H7 (cell line): ENCODE results near the gene ZCCHC7. TPM values are rescaled to one million over a fixed set of nuclear protein-coding genes. Genes with fewer than 3 reads are reported as not detected.
"Not testable (repeated sequence)": the region's sequence is repeated elsewhere in the genome, so short reads cannot be mapped to it uniquely, and the experiment has no call there.

Experiments used
- DNase-seq: peaks from one replicate; pipeline ENCODE4 v3.0.0; 2012
- H3K27me3 ChIP-seq: 2 replicates; pipeline ENCODE4 v1.6.0; 2011; ENCODE audit warnings: mild to moderate bottlenecking, low read length; ENCODE audit not compliant: control insufficient read depth, insufficient read depth
- H3K36me3 ChIP-seq: replicated peaks from 2 replicates; pipeline ENCODE4 v1.5.1; 2011; ENCODE audit warnings: low read length; ENCODE audit not compliant: control insufficient read depth, insufficient read depth
- H3K4me3 ChIP-seq: 2 replicates; pipeline ENCODE4 v1.5.1; 2011; ENCODE audit warnings: low read depth, mild to moderate bottlenecking, control low read depth, low read length, moderate library complexity; ENCODE audit not compliant: insufficient read depth
- total RNA-seq: library from RNA; depleted of rRNA; stranded (reverse); fragments of >200 nt; shearing (Covaris generic); gene quantifications from 2 replicates; pipeline ENCODE4 v1.2.3, GENCODE V29; 2014; rRNA removed

The ZCCHC7 gene
- total RNA-seq, result 20.5 and 28.6 TPM in 2 replicates

DNA sequence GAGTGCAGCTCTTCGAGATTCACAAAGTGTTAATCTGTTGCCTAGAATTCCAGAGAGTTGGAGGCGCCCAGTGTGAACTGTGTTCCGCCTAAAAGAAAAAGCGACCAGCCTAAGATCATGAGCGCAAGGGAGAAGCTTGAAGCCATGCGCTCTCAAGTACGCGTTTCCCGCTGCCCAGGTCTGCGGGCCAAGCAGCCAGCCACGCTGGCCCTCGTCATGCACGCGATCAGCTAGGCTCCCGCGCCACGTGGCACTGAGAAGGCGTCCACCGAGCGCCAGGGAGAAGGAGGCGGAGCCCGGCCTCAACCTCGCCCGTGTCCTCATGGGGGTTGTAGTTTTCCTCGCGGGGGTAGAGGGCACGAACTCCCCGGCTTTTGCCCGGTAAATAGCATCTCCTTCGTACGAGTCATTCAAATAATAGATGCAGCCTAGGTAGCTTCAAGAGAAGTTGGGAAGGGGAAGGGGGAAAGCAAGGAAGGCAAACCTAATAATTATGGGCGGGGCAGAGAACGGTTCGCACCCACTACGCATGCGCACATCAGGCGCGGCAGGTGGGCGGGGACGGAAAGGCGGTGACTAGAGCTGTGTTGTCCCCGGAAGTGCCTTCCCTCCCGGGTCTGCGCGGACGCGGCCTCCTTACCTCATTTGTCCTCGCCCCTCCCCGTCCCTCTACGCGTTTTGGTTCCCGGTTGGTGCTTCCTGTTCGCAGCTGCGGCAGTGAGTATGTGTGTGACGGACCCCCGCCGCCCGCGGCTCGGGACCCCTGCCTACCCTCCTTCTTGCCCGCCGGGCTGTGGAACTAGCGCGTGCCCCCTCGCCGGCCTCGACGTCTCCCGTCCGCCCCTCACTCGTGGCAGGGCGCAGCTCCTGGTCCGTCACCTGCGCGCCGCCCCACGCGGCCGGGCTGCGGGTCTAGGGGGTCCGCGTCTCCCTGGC, at the start of gene ZCCHC7:
Gene ZCCHC7, plus strand, starts transcription at position 668 of the 936 bp plus-strand sequence.
- no peaks in the 10 kb centered on the region for H3K36me3 ChIP-seq
- peak within 1 kb of the TSS; percentile 85 for H3K4me3 ChIP-seq
- no peaks in the 10 kb centered on the region; the same call in 1 of the 2 replicates for H3K27me3 ChIP-seq
- DNase-seq, result peak; percentile 94

DNA sequence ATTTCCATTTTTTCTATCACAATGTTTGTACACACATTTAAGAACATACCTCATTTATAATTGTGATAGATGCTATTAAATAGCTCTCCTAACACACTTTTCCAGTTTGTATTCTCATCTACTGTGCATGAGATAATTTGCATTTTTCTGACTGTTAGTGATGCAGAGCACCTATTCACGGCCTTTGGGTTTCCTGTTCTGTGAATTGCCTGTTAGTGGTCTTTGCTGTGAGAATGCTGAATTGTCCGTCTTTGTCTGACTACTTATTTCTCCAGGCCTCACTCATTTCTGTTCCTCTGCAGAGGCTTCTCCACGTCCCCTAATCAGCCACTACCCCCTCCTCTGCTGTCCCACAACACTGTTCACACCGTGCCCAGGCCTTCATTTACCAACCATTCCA, 45.6 kb upstream of the ZCCHC7 start:
- H3K36me3 ChIP-seq, DNase-seq, H3K27me3 ChIP-seq, H3K4me3 ChIP-seq: not testable (repeated sequence)

DNA sequence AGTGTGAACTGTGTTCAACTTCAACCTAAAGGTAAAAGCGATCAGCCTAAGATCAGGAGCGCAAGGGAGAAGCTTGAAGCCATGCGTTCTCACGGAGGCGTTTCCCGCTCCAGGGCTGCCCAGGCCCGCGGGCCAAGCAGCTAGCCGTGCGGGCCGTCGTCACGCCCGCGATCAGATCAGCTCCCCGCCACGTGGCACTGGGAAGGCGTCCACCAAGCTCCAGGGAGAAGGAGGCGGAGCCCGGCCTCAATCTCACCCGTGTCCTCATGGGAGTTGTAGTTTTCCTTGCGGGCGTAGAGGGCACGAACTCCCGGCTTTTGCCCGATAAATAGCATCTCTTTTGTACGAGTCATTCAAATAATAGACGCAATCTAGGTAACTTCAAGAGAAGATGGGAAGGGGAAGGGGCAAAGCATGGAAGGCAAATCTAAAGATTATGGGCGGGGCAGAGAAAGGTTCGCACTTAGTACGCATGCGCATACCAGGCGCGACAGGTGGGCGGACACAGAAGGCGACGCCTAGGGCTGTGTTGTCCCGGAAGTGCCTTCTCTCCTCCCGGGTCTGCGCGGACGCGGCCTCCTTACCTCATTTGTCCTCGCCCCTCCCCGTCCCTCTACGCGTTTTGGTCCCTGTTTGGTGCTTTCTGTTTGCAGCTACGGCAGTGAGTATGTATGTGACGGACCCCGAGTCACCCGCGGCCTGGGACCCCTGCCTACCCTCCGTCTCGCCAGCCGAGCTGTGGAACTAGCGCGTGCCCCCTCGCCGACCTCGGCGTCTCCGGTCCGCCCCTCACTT, 40.8 kb upstream of the ZCCHC7 start:
- peak; percentile 89 for DNase-seq
- no peaks in the 10 kb centered on the region for H3K36me3 ChIP-seq

GRCh38 chr9:37080165-37080628, 40.2 kb upstream of the ZCCHC7 start:
- H3K36me3 ChIP-seq, DNase-seq, H3K27me3 ChIP-seq: not testable (repeated sequence)
- peak overlapping the region; percentile 89 for H3K4me3 ChIP-seq

More for the DNA sequence above, 40.8 kb upstream of the ZCCHC7 start:
- Histone ChIP-seq H3K4me3 (peak overlapping the region; percentile 89), H3K27me3 (no peaks in the 10 kb centered on the region)

- H3K36me3 ChIP-seq, H3K27me3 ChIP-seq, DNase-seq, H3K4me3 ChIP-seq: not testable (repeated sequence)
Observed at GRCh38 chr9:37081507-37081906, 38.9 kb upstream of the ZCCHC7 start.

DNA sequence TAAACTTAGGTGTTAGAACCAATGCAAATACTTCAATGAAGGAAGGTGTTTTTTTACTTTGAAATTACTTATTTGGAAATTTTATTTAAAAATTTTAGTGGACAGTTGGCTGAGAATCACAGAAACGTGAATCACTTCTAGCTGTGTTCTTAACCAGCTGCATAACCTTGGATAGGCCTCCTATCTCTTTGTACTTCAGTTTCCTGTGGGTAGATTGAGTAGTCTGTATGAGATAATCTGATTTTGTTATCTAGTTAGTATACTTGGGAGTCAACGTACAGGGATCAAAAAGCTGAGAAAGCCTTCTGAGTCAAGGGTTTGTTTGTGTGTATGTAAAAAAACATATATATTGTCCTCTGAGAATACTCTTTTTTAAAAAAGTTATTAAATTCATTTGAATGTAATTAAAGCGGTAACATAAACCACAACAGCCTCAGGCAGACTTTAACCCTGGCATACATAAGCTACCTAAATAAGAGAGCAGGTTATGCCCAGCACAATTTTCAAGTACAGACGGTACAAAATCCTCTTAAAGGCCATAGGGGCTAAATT, 38.1 kb upstream of the ZCCHC7 start:
- H3K27me3 ChIP-seq, result no peaks in the 10 kb centered on the region
- DNase-seq, result no peak
- H3K4me3 ChIP-seq, result no peak overlapping the region
- H3K36me3 ChIP-seq, result peaks cover 5% of the 10 kb centered on the region

DNA sequence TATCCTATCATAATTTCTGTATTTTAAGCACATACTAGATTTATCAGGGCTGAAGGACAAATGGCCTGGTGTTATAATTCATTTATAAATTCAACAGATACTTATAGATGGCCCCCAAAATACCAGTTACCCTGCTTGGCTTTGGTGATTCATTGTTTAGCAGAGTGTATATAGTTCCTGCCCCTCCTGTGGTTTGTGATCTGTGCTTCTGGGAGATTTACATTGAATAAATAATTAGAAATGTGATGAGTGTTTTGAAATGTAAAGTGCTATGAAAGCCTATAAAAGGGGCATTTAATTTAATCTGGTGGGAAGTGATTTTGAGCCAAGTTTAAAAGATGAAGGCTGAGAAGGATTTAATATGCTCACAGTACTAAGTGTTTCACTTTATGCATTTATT, 36.7 kb upstream of the ZCCHC7 start:
- H3K36me3 ChIP-seq, result peaks cover 7% of the 10 kb centered on the region
- DNase-seq, result no peak
- no peaks in the 10 kb centered on the region for H3K27me3 ChIP-seq
- no peak overlapping the region for H3K4me3 ChIP-seq

- Histone ChIP-seq H3K27me3 (no peaks in the 10 kb centered on the region), H3K36me3 (peaks cover 7% of the 10 kb centered on the region), H3K4me3 (no peak overlapping the region)
- no peak for DNase-seq
Observed at GRCh38 chr9:37085233-37085632, 35.1 kb upstream of the ZCCHC7 start.

DNA sequence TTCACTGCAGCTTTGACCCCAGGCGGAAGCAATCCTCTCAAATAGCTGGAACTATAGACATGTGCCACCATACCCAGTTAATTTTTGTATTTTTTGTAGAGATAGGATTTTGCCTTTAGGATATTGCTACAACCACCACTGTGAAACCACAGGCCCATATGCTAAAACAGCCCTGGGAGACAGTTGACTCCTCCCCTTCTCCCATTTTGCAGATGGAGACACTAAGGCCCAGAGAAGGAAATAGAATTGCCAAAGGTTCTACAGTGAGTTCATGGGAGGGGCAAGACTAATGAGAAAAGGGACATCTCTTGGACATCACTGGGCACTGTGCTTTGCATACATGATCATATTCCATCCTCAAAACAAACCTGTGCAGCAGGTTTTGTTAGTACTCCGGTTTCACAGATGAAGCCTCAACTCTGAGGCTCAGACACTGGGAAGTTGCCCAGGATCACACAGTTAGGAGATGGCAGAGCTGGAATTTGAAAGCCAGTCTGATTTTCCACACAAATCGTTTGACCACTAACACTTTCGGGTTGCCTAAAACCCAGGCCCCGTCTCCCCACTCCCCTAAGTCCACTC, 27.6 kb upstream of the ZCCHC7 start:
- H3K27me3 ChIP-seq, H3K4me3 ChIP-seq, DNase-seq, H3K36me3 ChIP-seq: not testable (repeated sequence)

DNA sequence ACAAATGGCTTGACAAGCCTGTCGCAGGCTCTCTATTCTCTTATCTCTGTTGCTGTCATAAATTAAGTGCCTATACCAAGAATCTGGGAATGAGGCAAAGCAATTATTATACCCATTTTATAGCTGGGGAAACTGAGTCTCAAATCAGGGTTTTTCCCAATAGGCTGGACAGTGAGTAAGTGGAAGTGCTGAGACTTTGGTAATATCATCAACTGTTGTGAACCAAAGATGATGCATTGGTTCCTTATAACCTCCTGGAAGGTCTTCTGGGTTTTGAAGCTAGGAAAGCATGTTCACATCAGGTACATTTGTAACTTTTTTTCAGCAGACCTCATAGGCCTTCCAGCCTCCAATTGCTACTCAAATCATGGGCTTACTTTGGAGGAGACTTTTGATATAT, 25.6 kb upstream of the ZCCHC7 start:
- no peak for DNase-seq
- Histone ChIP-seq H3K27me3 (no peaks in the 10 kb centered on the region), H3K36me3 (no peaks in the 10 kb centered on the region), H3K4me3 (no peak overlapping the region)

- Histone ChIP-seq H3K36me3 (no peaks in the 10 kb centered on the region), H3K27me3 (no peaks in the 10 kb centered on the region), H3K4me3 (no peak overlapping the region)
- DNase-seq, result no peak
Observed at GRCh38 chr9:37096628-37097027, 23.7 kb upstream of the ZCCHC7 start.

DNA sequence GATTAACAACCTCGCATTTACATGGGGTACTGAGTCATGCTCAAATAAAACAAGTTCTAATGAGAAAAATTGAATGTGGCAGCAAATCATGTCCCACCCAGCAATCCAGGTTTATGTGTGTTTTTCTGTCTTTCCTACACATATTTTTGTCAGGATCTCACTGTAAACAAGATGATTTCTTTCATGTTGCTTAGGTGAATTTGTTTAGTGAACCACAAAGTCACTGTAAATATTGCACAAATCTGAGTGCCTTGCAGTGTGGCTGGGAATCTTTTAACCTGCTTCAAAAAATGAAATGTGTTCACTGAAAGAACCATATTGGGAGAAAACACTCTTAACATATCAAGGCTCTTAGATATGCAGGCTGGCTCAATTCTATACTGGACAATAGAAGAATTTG, 23.1 kb upstream of the ZCCHC7 start:
- Histone ChIP-seq H3K36me3 (no peaks in the 10 kb centered on the region), H3K4me3 (no peak overlapping the region), H3K27me3 (no peaks in the 10 kb centered on the region)
- no peak for DNase-seq

GRCh38 chr9:37100327-37100726, 20.0 kb upstream of the ZCCHC7 start:
- Histone ChIP-seq H3K36me3 (no peaks in the 10 kb centered on the region), H3K27me3 (no peaks in the 10 kb centered on the region), H3K4me3 (no peak overlapping the region)
- no peak for DNase-seq

GRCh38 chr9:37100741-37101140, 19.6 kb upstream of the ZCCHC7 start:
- H3K27me3 ChIP-seq, result no peaks in the 10 kb centered on the region
- DNase-seq, result no peak
- H3K4me3 ChIP-seq, result no peak overlapping the region
- H3K36me3 ChIP-seq, result no peaks in the 10 kb centered on the region
